SJCRH30 (cell line): ENCODE results near the gene KRTAP10-2. TPM values are rescaled to one million over a fixed set of nuclear protein-coding genes. Genes with fewer than 3 reads are reported as not detected.
"Not testable (repeated sequence)": the region's sequence is repeated elsewhere in the genome, so short reads cannot be mapped to it uniquely, and the experiment has no call there.

Experiments
- DNase-seq, 2 experiments: peaks; one replicate each; pipeline ENCODE4 v3.0.0-alpha.2; 2015 to 2020
- H3K27ac ChIP-seq: fragments of 250-450 bp; sonication (Bioruptor Pico); 2 replicates; pipeline ENCODE4 v1.5.1; 2020; ENCODE audit warnings: mild to moderate bottlenecking, moderate library complexity
- H3K27me3 ChIP-seq: fragments of 250-450 bp; sonication (Bioruptor Pico); 2 replicates; pipeline ENCODE4 v1.5.1; 2020; ENCODE audit warnings: mild to moderate bottlenecking, moderate library complexity
- H3K36me3 ChIP-seq: fragments of 250-450 bp; sonication (Bioruptor Pico); 2 replicates; pipeline ENCODE4 v1.5.1; 2020; ENCODE audit warnings: mild to moderate bottlenecking, moderate library complexity
- H3K4me1 ChIP-seq: fragments of 250-450 bp; sonication (Bioruptor Pico); 2 replicates; pipeline ENCODE4 v1.5.1; 2020; ENCODE audit warnings: mild to moderate bottlenecking, moderate library complexity
- H3K4me3 ChIP-seq: fragments of 250-450 bp; sonication (Bioruptor Pico); 2 replicates; pipeline ENCODE4 v1.5.1; 2020; ENCODE audit warnings: mild to moderate bottlenecking, moderate library complexity
- H3K9me3 ChIP-seq: fragments of 250-450 bp; sonication (Bioruptor Pico); replicated peaks from 2 replicates; pipeline ENCODE4 v1.5.1; 2020; ENCODE audit warnings: mild to moderate bottlenecking, moderate library complexity
- total RNA-seq: library from RNA; depleted of rRNA; stranded (reverse); fragments of >200 nt; shearing (Covaris generic); gene quantifications from 2 replicates; pipeline ENCODE4 v1.2.3, GENCODE V29; 2014; rRNA removed

KRTAP10-2 gene, protein sequence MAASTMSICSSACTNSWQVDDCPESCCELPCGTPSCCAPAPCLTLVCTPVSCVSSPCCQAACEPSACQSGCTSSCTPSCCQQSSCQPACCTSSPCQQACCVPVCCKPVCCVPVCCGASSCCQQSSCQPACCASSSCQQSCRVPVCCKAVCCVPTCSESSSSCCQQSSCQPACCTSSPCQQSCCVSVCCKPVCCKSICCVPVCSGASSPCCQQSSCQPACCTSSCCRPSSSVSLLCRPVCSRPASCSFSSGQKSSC
- total RNA-seq, result not detected in 2 replicates

GRCh38 chr21:44551340-44551961, at the start of gene KRTAP10-2:
TSS of gene KRTAP10-2 (minus strand) at chr21:44551505. CDS start at chr21:44551458, 47 bp downstream.
- H3K4me3 ChIP-seq, result no peak within 1 kb of the TSS
- DNase-seq, result no peak
- peaks cover 3% of the 10 kb centered on the region; the same call in 1 of the 2 replicates for H3K9me3 ChIP-seq
- H3K27ac ChIP-seq, result no peak within 1 kb of the TSS
- no peaks in the 10 kb centered on the region for H3K27me3 ChIP-seq
- H3K36me3 ChIP-seq, result no peaks in the 10 kb centered on the region
- no peaks in the 10 kb centered on the region for H3K4me1 ChIP-seq

DNA sequence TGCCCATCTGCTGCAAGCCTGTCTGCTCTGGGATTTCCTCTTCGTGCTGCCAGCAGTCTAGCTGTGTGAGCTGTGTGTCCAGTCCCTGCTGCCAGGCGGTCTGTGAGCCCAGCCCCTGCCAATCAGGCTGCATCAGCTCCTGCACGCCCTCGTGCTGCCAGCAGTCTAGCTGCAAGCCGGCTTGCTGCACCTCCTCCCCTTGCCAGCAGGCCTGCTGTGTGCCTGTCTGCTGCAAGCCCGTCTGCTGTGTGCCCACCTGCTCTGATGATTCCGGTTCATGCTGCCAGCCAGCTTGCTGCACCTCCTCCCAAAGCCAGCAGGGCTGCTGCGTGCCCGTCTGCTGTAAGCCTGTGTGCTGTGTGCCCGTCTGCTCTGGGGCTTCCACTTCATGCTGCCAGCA, 49.8 kb upstream of the KRTAP10-2 start:
- H3K27ac ChIP-seq, H3K4me1 ChIP-seq, H3K36me3 ChIP-seq, DNase-seq, H3K27me3 ChIP-seq, H3K9me3 ChIP-seq, H3K4me3 ChIP-seq: not testable (repeated sequence)

DNA sequence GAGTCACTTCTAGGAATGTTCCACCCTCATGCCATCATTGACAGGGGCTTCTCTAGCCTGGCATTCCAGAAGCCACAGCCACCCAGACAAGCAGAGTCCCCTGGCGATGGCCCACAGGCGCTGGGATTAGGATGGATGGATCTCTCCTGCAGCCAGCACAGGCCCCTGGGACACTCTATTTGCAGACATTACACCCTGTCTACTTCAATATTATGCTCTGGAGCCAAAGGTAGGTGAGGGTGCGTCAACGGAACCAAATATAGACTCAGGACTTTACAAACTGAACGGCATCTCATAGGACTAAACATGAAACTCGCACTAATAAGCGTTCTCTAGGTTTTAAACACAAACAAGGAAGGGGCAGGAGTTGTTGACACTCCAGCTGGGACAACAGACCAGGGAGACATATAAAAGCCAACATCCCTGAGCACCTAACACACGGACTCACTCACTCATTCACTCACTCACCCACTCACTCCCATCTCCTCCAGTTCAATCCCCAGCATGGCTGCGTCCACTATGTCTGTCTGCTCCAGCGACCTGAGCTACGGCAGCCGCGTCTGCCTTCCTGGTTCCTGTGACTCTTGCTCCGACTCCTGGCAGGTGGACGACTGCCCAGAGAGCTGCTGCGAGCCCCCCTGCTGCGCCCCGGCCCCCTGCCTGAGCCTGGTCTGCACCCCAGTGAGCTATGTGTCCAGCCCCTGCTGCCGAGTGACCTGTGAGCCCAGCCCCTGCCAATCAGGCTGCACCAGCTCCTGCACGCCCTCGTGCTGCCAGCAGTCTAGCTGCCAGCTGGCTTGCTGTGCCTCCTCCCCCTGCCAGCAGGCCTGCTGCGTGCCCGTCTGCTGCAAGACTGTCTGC, 49.0 kb upstream of the KRTAP10-2 start, which contains the start of gene KRTAP10-7:
KRTAP10-7 (plus strand) TSS at position 480 of the 861 bp plus-strand sequence; CDS start at position 505, 25 bp downstream.
- not testable (repeated sequence) for H3K4me1 ChIP-seq, DNase-seq, H3K4me3 ChIP-seq, H3K27ac ChIP-seq, H3K36me3 ChIP-seq, H3K9me3 ChIP-seq, H3K27me3 ChIP-seq

- Histone ChIP-seq H3K4me3 (no peak overlapping the region), H3K36me3 (no peaks in the 10 kb centered on the region), H3K9me3 (no peaks in the 10 kb centered on the region), H3K4me1 (no peaks in the 10 kb centered on the region), H3K27ac (no peak overlapping the region), H3K27me3 (no peaks in the 10 kb centered on the region)
- no peak for DNase-seq
Observed at GRCh38 chr21:44599264-44600029, 48.1 kb upstream of the KRTAP10-2 start.

GRCh38 chr21:44598061-44598460, 46.8 kb upstream of the KRTAP10-2 start:
- no peak for DNase-seq
- H3K27ac ChIP-seq, result no peak overlapping the region
- H3K27me3 ChIP-seq, result no peaks in the 10 kb centered on the region
- no peak overlapping the region for H3K4me3 ChIP-seq
- H3K4me1 ChIP-seq, result peaks cover 6% of the 10 kb centered on the region
- no peaks in the 10 kb centered on the region for H3K9me3 ChIP-seq
- no peaks in the 10 kb centered on the region for H3K36me3 ChIP-seq

GRCh38 chr21:44596068-44596725, 44.9 kb upstream of the KRTAP10-2 start:
- H3K4me1 ChIP-seq, result peaks cover 6% of the 10 kb centered on the region
- H3K27ac ChIP-seq, result no peak overlapping the region
- H3K36me3 ChIP-seq, result no peaks in the 10 kb centered on the region
- H3K4me3 ChIP-seq, result no peak overlapping the region
- DNase-seq, result no peak
- no peaks in the 10 kb centered on the region for H3K27me3 ChIP-seq
- H3K9me3 ChIP-seq, result no peaks in the 10 kb centered on the region

DNA sequence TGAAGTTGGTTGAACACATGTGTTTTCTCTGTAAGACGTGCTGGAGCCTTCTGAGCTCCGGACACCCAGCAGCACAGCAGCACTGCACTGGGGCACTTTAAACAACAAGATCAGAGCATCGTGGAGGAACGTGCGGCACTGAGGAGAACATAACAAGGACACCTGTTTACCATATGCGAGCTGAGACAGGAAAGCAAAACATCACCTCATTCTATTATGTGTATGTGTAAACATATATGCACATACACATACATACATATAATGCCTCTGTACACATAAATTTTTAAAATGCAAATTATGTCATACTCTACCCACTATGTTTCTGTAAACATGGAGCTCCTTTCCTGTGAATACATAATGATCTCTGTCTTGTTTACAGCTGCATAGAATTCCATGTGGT, 44.2 kb upstream of the KRTAP10-2 start:
- DNase-seq, result no peak

DNA sequence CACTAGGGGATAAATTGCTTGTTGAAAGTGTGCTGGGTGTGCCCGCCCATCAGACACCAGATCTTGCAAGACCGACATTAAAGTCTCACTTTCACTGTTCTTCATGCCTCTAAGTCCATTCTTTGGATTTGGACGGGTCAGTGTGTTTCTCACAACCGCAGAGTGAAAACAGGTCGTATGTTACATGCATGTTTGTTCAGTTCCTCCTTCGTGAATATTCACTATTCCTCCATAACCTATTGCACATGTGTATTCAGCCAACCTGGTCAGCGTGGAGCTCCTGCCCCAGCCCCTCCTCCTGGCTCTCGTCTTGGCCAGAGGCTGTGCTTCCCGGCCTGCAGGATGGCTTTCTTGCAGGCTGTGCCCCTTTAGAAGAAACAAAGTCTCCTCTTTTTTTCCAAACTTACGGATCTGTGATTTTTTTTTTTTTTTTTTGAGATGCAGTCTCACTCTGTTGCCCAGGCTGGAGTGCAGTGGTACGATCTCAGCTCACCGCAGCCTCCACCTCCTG, 43.2 kb upstream of the KRTAP10-2 start:
- no peak for DNase-seq
- Histone ChIP-seq H3K27me3 (no peaks in the 10 kb centered on the region), H3K27ac (no peak overlapping the region), H3K4me1 (peaks cover 6% of the 10 kb centered on the region), H3K9me3 (no peaks in the 10 kb centered on the region), H3K36me3 (no peaks in the 10 kb centered on the region), H3K4me3 (no peak overlapping the region)

More for the DNA sequence above, 44.2 kb upstream of the KRTAP10-2 start:
- H3K4me1 ChIP-seq, result peaks cover 6% of the 10 kb centered on the region
- H3K27me3 ChIP-seq, result no peaks in the 10 kb centered on the region
- no peak overlapping the region for H3K27ac ChIP-seq
- no peak overlapping the region for H3K4me3 ChIP-seq
- H3K9me3 ChIP-seq, result no peaks in the 10 kb centered on the region
- no peaks in the 10 kb centered on the region for H3K36me3 ChIP-seq

GRCh38 chr21:44593598-44594405, 42.5 kb upstream of the KRTAP10-2 start:
- no peak overlapping the region for H3K4me3 ChIP-seq
- peaks cover 6% of the 10 kb centered on the region for H3K4me1 ChIP-seq
- DNase-seq, result peak; percentile 23 to 41
- H3K36me3 ChIP-seq, result no peaks in the 10 kb centered on the region
- H3K27ac ChIP-seq, result no peak overlapping the region
- H3K27me3 ChIP-seq, result no peaks in the 10 kb centered on the region
- H3K9me3 ChIP-seq, result no peaks in the 10 kb centered on the region

GRCh38 chr21:44592446-44593311, 41.4 kb upstream of the KRTAP10-2 start, which contains the start of gene KRTAP10-6:
TSS of gene KRTAP10-6 (minus strand) at chr21:44592505. CDS start at chr21:44592484, 21 bp downstream.
- H3K27me3 ChIP-seq, result no peaks in the 10 kb centered on the region
- H3K4me1 ChIP-seq, result peaks cover 6% of the 10 kb centered on the region
- no peak for DNase-seq
- no peak within 1 kb of the TSS for H3K27ac ChIP-seq
- no peak within 1 kb of the TSS for H3K4me3 ChIP-seq
- no peaks in the 10 kb centered on the region for H3K36me3 ChIP-seq
- H3K9me3 ChIP-seq, result no peaks in the 10 kb centered on the region

GRCh38 chr21:44591801-44592130, 40.5 kb upstream of the KRTAP10-2 start:
- not testable (repeated sequence) for H3K4me3 ChIP-seq, DNase-seq, H3K9me3 ChIP-seq, H3K27ac ChIP-seq, H3K36me3 ChIP-seq, H3K4me1 ChIP-seq, H3K27me3 ChIP-seq

GRCh38 chr21:44590897-44591800, 39.8 kb upstream of the KRTAP10-2 start:
- DNase-seq, H3K9me3 ChIP-seq, H3K27me3 ChIP-seq, H3K27ac ChIP-seq, H3K36me3 ChIP-seq, H3K4me3 ChIP-seq, H3K4me1 ChIP-seq: not testable (repeated sequence)
